Neural cell (in vitro differentiated cells): Measurements from ENCODE around the gene CLSTN1. TPM values are rescaled to one million over a fixed set of nuclear protein-coding genes. Genes with fewer than 3 reads are reported as not detected.

Experiments used
- H2AFZ ChIP-seq: fragments of 200-600, 300-800 bp; sonication (generic), shearing (Covaris generic); 2 replicates; pipeline ENCODE4 v1.6.0; 2014; ENCODE audit warnings: low read depth, mild to moderate bottlenecking, antibody characterized with exemption, low read length, moderate library complexity
- H3F3A ChIP-seq: fragments of 200-600 bp; shearing (Covaris generic); 2 replicates; pipeline ENCODE4 v1.6.1; 2016; ENCODE audit warnings: mild to moderate bottlenecking, moderate library complexity, mixed read lengths, antibody characterized with exemption, low read length; ENCODE audit not compliant: insufficient read depth, poor library complexity, severe bottlenecking
- H3K27ac ChIP-seq: fragments of 200-600, 300-800 bp; sonication (generic), shearing (Covaris generic); 2 replicates; pipeline ENCODE4 v1.5.1; 2014; ENCODE audit warnings: mild to moderate bottlenecking, low read length, moderate library complexity
- H3K27me3 ChIP-seq: fragments of 300-800, 200-600 bp; sonication (generic), shearing (Covaris generic); 2 replicates; pipeline ENCODE4 v1.6.0; 2014; ENCODE audit warnings: mild to moderate bottlenecking, low read depth, low read length, moderate library complexity; ENCODE audit not compliant: insufficient read depth
- H3K36me3 ChIP-seq: fragments of 300-800, 200-600 bp; sonication (generic), shearing (Covaris generic); 2 replicates; pipeline ENCODE4 v1.5.1; 2014; ENCODE audit warnings: mild to moderate bottlenecking, antibody characterized with exemption, low read length, moderate library complexity; ENCODE audit not compliant: insufficient read depth
- H3K4me2 ChIP-seq: fragments of 300-800, 200-600 bp; sonication (generic), shearing (Covaris generic); 2 replicates; pipeline ENCODE4 v1.6.0; 2014; ENCODE audit warnings: mild to moderate bottlenecking, low read length
- H3K4me3 ChIP-seq: fragments of 300-800, 200-600 bp; sonication (generic), shearing (Covaris generic); 2 replicates; pipeline ENCODE4 v1.5.1; 2014; ENCODE audit warnings: mild to moderate bottlenecking, low read length, moderate library complexity
- H3K79me2 ChIP-seq: fragments of 200-600 bp; shearing (Covaris generic); replicated peaks from 2 replicates; pipeline ENCODE4 v1.6.0; 2014; ENCODE audit warnings: mild to moderate bottlenecking, low read length, moderate library complexity; ENCODE audit not compliant: insufficient read depth
- H3K9ac ChIP-seq: fragments of 300-800, 200-600 bp; sonication (generic), shearing (Covaris generic); 2 replicates; pipeline ENCODE4 v1.6.1; 2016; ENCODE audit warnings: mild to moderate bottlenecking, low read length, mixed read lengths
- H3K9me2 ChIP-seq: fragments of 200-600 bp; shearing (Covaris generic); 2 replicates; pipeline ENCODE4 v1.6.1; 2016; ENCODE audit warnings: mild to moderate bottlenecking, low read length, mixed read lengths; ENCODE audit not compliant: insufficient read depth
- H3K9me3 ChIP-seq: fragments of 200-600, 300-800 bp; sonication (generic), shearing (Covaris generic); 2 replicates; pipeline ENCODE4 v1.6.1; 2016; ENCODE audit warnings: mild to moderate bottlenecking, mixed run types, low read length, moderate library complexity, mixed read lengths
- H4K20me1 ChIP-seq: fragments of 200-600 bp; shearing (Covaris generic); 2 replicates; pipeline ENCODE4 v1.6.1; 2016; ENCODE audit warnings: mild to moderate bottlenecking, mixed run types; ENCODE audit not compliant: insufficient read depth
- EP300 ChIP-seq: fragments of 450-650 bp; conservative IDR thresholded peaks from 2 replicates; pipeline ENCODE4 v1.6.1; 2014; ENCODE audit warnings: antibody characterized with exemption, mild to moderate bottlenecking, moderate library complexity; ENCODE audit not compliant: poor library complexity, severe bottlenecking
- EZH2 ChIP-seq: fragments of 200-600, 300-800 bp; shearing (Covaris generic), sonication (generic); IDR thresholded peaks from 2 replicates; pipeline ENCODE4 v1.6.1; 2014; ENCODE audit warnings: antibody characterized with exemption, low read length, borderline replicate concordance, mild to moderate bottlenecking; ENCODE audit not compliant: insufficient read depth, poor library complexity, severe bottlenecking
- MXI1 ChIP-seq: fragments of 450-650 bp; conservative IDR thresholded peaks from 2 replicates; pipeline ENCODE4 v1.6.1; 2014; ENCODE audit warnings: antibody characterized with exemption, mild to moderate bottlenecking; ENCODE audit not compliant: poor library complexity, severe bottlenecking
- POLR2AphosphoS5 ChIP-seq: IDR thresholded peaks from 2 replicates; pipeline ENCODE4 v1.6.1; 2012
- RAD21 ChIP-seq: fragments of 450-650 bp; conservative IDR thresholded peaks from 2 replicates; pipeline ENCODE4 v1.6.1; 2014; ENCODE audit warnings: antibody characterized with exemption, mild to moderate bottlenecking, moderate library complexity
- SMC3 ChIP-seq: fragments of 450-650 bp; conservative IDR thresholded peaks from 2 replicates; pipeline ENCODE4 v1.6.1; 2014; ENCODE audit warnings: antibody characterized with exemption, mild to moderate bottlenecking, moderate library complexity; ENCODE audit not compliant: poor library complexity
- TAF1 ChIP-seq: IDR thresholded peaks from 2 replicates; pipeline ENCODE4 v1.6.1; 2012; ENCODE audit warnings: low read depth
- polyA plus RNA-seq: library from polyadenylated mRNA; depleted of rRNA; stranded (reverse); fragments of >200 nt; gene quantifications from 2 replicates; pipeline ENCODE4 v1.2.3, GENCODE V29; 2014
- TF ChIP-seq, protein P1 (sequence below): IDR thresholded peaks from 2 replicates; pipeline ENCODE4 v1.6.1; 2012; ENCODE audit warnings: borderline replicate concordance
- TF ChIP-seq, protein P2 (sequence below): fragments of 450-650 bp; IDR thresholded peaks from 2 replicates; pipeline ENCODE4 v1.5.1; 2014; ENCODE audit warnings: antibody characterized with exemption, mild to moderate bottlenecking, moderate library complexity; ENCODE audit not compliant: poor library complexity, severe bottlenecking

The CLSTN1 gene
- polyA plus RNA-seq, 1 donor from 2014 or later, result 77.2 TPM

GRCh38 chr1:9849691-9850441 lies 26.1 kb upstream of the CLSTN1 start:
- no peak overlapping the region for H3K4me2 ChIP-seq
- H3K9me3 ChIP-seq, result no peaks in the 10 kb centered on the region
- H4K20me1 ChIP-seq, result no peaks in the 10 kb centered on the region
- no peak overlapping the region for H3K4me3 ChIP-seq
- TF ChIP-seq EZH2, result no peak
- no peak for TF ChIP-seq POLR2AphosphoS5
- TF ChIP-seq, protein P1, sequence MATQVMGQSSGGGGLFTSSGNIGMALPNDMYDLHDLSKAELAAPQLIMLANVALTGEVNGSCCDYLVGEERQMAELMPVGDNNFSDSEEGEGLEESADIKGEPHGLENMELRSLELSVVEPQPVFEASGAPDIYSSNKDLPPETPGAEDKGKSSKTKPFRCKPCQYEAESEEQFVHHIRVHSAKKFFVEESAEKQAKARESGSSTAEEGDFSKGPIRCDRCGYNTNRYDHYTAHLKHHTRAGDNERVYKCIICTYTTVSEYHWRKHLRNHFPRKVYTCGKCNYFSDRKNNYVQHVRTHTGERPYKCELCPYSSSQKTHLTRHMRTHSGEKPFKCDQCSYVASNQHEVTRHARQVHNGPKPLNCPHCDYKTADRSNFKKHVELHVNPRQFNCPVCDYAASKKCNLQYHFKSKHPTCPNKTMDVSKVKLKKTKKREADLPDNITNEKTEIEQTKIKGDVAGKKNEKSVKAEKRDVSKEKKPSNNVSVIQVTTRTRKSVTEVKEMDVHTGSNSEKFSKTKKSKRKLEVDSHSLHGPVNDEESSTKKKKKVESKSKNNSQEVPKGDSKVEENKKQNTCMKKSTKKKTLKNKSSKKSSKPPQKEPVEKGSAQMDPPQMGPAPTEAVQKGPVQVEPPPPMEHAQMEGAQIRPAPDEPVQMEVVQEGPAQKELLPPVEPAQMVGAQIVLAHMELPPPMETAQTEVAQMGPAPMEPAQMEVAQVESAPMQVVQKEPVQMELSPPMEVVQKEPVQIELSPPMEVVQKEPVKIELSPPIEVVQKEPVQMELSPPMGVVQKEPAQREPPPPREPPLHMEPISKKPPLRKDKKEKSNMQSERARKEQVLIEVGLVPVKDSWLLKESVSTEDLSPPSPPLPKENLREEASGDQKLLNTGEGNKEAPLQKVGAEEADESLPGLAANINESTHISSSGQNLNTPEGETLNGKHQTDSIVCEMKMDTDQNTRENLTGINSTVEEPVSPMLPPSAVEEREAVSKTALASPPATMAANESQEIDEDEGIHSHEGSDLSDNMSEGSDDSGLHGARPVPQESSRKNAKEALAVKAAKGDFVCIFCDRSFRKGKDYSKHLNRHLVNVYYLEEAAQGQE, result no peak
- TF ChIP-seq, protein P2, sequence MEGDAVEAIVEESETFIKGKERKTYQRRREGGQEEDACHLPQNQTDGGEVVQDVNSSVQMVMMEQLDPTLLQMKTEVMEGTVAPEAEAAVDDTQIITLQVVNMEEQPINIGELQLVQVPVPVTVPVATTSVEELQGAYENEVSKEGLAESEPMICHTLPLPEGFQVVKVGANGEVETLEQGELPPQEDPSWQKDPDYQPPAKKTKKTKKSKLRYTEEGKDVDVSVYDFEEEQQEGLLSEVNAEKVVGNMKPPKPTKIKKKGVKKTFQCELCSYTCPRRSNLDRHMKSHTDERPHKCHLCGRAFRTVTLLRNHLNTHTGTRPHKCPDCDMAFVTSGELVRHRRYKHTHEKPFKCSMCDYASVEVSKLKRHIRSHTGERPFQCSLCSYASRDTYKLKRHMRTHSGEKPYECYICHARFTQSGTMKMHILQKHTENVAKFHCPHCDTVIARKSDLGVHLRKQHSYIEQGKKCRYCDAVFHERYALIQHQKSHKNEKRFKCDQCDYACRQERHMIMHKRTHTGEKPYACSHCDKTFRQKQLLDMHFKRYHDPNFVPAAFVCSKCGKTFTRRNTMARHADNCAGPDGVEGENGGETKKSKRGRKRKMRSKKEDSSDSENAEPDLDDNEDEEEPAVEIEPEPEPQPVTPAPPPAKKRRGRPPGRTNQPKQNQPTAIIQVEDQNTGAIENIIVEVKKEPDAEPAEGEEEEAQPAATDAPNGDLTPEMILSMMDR, result no peak
- TF ChIP-seq MXI1, result no peak
- no peak for TF ChIP-seq SMC3
- no peaks in the 10 kb centered on the region for H3K9me2 ChIP-seq
- H2AFZ ChIP-seq, result no peak overlapping the region
- H3K9ac ChIP-seq, result no peak overlapping the region
- no peaks in the 10 kb centered on the region for H3F3A ChIP-seq
- H3K27me3 ChIP-seq, result no peaks in the 10 kb centered on the region
- no peak overlapping the region for H3K27ac ChIP-seq
- H3K79me2 ChIP-seq, result no peaks in the 10 kb centered on the region
- H3K36me3 ChIP-seq, result no peaks in the 10 kb centered on the region

DNA sequence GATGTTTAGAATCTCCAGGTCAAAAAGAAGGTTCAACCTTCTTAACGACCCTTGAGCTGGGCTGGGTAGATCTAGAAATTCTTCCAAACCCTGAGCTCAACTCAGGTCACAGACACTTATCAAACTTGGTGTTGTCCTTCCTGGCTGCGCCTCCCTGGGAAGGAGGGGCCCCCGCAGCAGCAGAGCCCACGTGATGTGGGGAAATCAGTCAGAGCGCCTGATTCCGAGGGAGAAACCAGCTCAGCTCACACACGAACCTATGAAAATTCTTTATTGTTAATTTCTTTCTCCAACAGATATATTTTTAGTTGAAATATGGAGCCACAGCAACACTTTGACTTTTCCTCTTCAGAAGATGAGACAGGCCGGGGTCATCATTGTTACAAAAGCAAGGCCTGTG lies 24.3 kb upstream of the CLSTN1 start:
- Histone ChIP-seq H3K36me3 (no peaks in the 10 kb centered on the region), H3K4me3 (no peak overlapping the region), H2AFZ (no peak overlapping the region), H4K20me1 (no peaks in the 10 kb centered on the region), H3K9ac (no peak overlapping the region), H3K79me2 (no peaks in the 10 kb centered on the region), H3F3A (no peaks in the 10 kb centered on the region), H3K9me3 (no peaks in the 10 kb centered on the region), H3K4me2 (no peak overlapping the region), H3K27me3 (no peaks in the 10 kb centered on the region), H3K27ac (no peak overlapping the region), H3K9me2 (no peaks in the 10 kb centered on the region)
- no peak for TF ChIP-seq TAF1

- no peaks in the 10 kb centered on the region for H3K36me3 ChIP-seq
- H3F3A ChIP-seq, result no peaks in the 10 kb centered on the region
- no peaks in the 10 kb centered on the region for H3K27me3 ChIP-seq
- H3K9ac ChIP-seq, result no peak overlapping the region
- no peak overlapping the region for H3K4me2 ChIP-seq
- H4K20me1 ChIP-seq, result no peaks in the 10 kb centered on the region
- H3K4me3 ChIP-seq, result no peak overlapping the region
- H3K9me2 ChIP-seq, result no peaks in the 10 kb centered on the region
- no peak overlapping the region for H2AFZ ChIP-seq
- TF ChIP-seq, protein P2, result no peak
- no peak for TF ChIP-seq EP300
- TF ChIP-seq RAD21, result no peak
- TF ChIP-seq TAF1, result no peak
- no peak for TF ChIP-seq SMC3
- TF ChIP-seq MXI1, result no peak
- TF ChIP-seq POLR2AphosphoS5, result no peak
- TF ChIP-seq EZH2, result no peak
- TF ChIP-seq, protein P1, result no peak
- no peaks in the 10 kb centered on the region for H3K9me3 ChIP-seq
- H3K27ac ChIP-seq, result no peak overlapping the region
- H3K79me2 ChIP-seq, result no peaks in the 10 kb centered on the region
Observed at GRCh38 chr1:9847269-9847668, 23.5 kb upstream of the CLSTN1 start.
